ENCODE data around the gene TPSAB1. TPM values are rescaled to one million over a fixed set of nuclear protein-coding genes. Genes with fewer than 3 reads are reported as not detected.
"Not testable (repeated sequence)": the region's sequence is repeated elsewhere in the genome, so short reads cannot be mapped to it uniquely, and the experiment has no call there.

TPSAB1 gene
- polyA plus RNA-seq, 3 donors = not detected

- H3K4me1 ChIP-seq (ENCODE audit: control insufficient read depth in 1 of 2, insufficient read depth in 2 of 2, low read length in 2 of 2) = no peaks in the 10 kb centered on the region
- H4K20me1 ChIP-seq (ENCODE audit: insufficient read depth, low read length) = no peaks in the 10 kb centered on the region
- H2AFZ ChIP-seq (ENCODE audit: insufficient read depth, low read depth, low read length, poor library complexity, severe bottlenecking) = no peak overlapping the region
- peaks cover 0 to 6% (median 2%) of the 10 kb centered on the region in 3 donors for H3K27me3 Mint-ChIP-seq (ENCODE audit: low read depth in 3 of 3)
- intact Hi-C loops (cut with micrococcal nuclease) = no loop called here
- H3K27me3 ChIP-seq (ENCODE audit: control insufficient read depth in 2 of 2, insufficient read depth in 2 of 2, low read length in 2 of 2) = no peaks in the 10 kb centered on the region
- TF ChIP-seq, protein P1, sequence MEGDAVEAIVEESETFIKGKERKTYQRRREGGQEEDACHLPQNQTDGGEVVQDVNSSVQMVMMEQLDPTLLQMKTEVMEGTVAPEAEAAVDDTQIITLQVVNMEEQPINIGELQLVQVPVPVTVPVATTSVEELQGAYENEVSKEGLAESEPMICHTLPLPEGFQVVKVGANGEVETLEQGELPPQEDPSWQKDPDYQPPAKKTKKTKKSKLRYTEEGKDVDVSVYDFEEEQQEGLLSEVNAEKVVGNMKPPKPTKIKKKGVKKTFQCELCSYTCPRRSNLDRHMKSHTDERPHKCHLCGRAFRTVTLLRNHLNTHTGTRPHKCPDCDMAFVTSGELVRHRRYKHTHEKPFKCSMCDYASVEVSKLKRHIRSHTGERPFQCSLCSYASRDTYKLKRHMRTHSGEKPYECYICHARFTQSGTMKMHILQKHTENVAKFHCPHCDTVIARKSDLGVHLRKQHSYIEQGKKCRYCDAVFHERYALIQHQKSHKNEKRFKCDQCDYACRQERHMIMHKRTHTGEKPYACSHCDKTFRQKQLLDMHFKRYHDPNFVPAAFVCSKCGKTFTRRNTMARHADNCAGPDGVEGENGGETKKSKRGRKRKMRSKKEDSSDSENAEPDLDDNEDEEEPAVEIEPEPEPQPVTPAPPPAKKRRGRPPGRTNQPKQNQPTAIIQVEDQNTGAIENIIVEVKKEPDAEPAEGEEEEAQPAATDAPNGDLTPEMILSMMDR (IDR thresholded peaks at IDR 0.05) = no peak
- no peaks in the 10 kb centered on the region for H3K79me2 ChIP-seq (ENCODE audit: insufficient read depth, low read length)
- DNase-seq = no peak
- H3K4me3 ChIP-seq (replicated peaks in 1 of 3; ENCODE audit: low read depth in 2 of 3, low read length in 3 of 3) = no peak overlapping the region
- no peaks in the 10 kb centered on the region for H3K9me3 Mint-ChIP-seq
- WGBS (ENCODE audit: insufficient coverage) = 90% methylated on average over 7 of the region's 9 CpGs
- H3K36me3 Mint-ChIP-seq = no peaks in the 10 kb centered on the region
- H3K36me3 ChIP-seq (replicated peaks in 1 of 2; ENCODE audit: control insufficient read depth in 1 of 2, insufficient read depth in 2 of 2, low read length in 2 of 2) = no peaks in the 10 kb centered on the region
- H3K27ac Mint-ChIP-seq = no peak overlapping the region
- no peak overlapping the region for H3K27ac ChIP-seq (ENCODE audit: low read depth in 1 of 2, low read length in 2 of 2)
- no peaks in the 10 kb centered on the region for H3K4me1 Mint-ChIP-seq
- no peak overlapping the region for H3K4me2 ChIP-seq (replicated peaks; ENCODE audit: extremely low read depth, low read length, poor library complexity, severe bottlenecking)
- no peak overlapping the region for H3K4me3 Mint-ChIP-seq
- H3K9me3 ChIP-seq (replicated peaks in 1 of 2; ENCODE audit: control insufficient read depth in 1 of 2, insufficient read depth in 1 of 2, low read length in 2 of 2) = no peaks in the 10 kb centered on the region
- H3K9ac ChIP-seq (ENCODE audit: insufficient read depth, low read length, poor library complexity, severe bottlenecking) = no peak overlapping the region
These were observed 2.5 kb upstream of the TPSAB1 start for GRCh38 chr16:1237990-1238389.

DNA sequence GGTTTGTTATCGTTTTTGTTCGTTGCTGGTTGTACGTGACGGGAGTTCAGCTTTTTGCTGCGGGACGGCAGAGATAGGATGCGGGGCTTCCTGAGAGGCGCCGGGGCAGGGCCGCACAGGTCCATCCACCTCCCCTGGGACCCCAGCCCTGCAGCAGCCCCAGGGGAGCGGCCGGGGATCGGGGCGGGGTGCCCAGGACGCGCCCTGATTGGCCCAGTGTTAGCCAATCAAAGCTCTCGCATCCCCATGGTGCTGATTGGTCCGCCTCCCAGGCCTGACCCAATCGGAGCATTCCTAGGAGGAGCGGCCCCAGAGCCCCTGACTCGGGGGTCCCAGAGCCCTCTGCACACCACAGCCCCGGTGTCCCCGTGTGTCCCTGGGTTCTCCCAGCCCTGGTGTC is 1.6 kb upstream of the TPSAB1 start:
- H3K9me3 ChIP-seq (replicated peaks in 1 of 2; ENCODE audit: control insufficient read depth in 1 of 2, insufficient read depth in 1 of 2, low read length in 2 of 2); H3K36me3 Mint-ChIP-seq; H3K4me3 Mint-ChIP-seq; intact Hi-C loops (cut with micrococcal nuclease); H3K4me1 Mint-ChIP-seq; H3K9ac ChIP-seq (ENCODE audit: insufficient read depth, low read length, poor library complexity, severe bottlenecking); H4K20me1 ChIP-seq (ENCODE audit: insufficient read depth, low read length); H3K27me3 Mint-ChIP-seq (ENCODE audit: low read depth in 3 of 3); DNase-seq; H3K27me3 ChIP-seq (ENCODE audit: control insufficient read depth in 2 of 2, insufficient read depth in 2 of 2, low read length in 2 of 2); H3K27ac Mint-ChIP-seq; H3K4me3 ChIP-seq (replicated peaks in 1 of 3; ENCODE audit: low read depth in 2 of 3, low read length in 3 of 3); H3K27ac ChIP-seq (ENCODE audit: low read depth in 1 of 2, low read length in 2 of 2); H3K36me3 ChIP-seq (replicated peaks in 1 of 2; ENCODE audit: control insufficient read depth in 1 of 2, insufficient read depth in 2 of 2, low read length in 2 of 2); H2AFZ ChIP-seq (ENCODE audit: insufficient read depth, low read depth, low read length, poor library complexity, severe bottlenecking); H3K4me2 ChIP-seq (replicated peaks; ENCODE audit: extremely low read depth, low read length, poor library complexity, severe bottlenecking); H3K79me2 ChIP-seq (ENCODE audit: insufficient read depth, low read length); H3K4me1 ChIP-seq (ENCODE audit: control insufficient read depth in 1 of 2, insufficient read depth in 2 of 2, low read length in 2 of 2); H3K9me3 Mint-ChIP-seq: not testable (repeated sequence)
- 74% methylated on average over 10 of the region's 23 CpGs for WGBS (ENCODE audit: insufficient coverage)

GRCh38 chr16:1239575-1239974 is 930 bp upstream of the TPSAB1 start:
- DNase-seq, H3K4me1 Mint-ChIP-seq: not testable (repeated sequence)
- WGBS (ENCODE audit: insufficient coverage) = 85% methylated on average over 5 of the region's 9 CpGs

DNA sequence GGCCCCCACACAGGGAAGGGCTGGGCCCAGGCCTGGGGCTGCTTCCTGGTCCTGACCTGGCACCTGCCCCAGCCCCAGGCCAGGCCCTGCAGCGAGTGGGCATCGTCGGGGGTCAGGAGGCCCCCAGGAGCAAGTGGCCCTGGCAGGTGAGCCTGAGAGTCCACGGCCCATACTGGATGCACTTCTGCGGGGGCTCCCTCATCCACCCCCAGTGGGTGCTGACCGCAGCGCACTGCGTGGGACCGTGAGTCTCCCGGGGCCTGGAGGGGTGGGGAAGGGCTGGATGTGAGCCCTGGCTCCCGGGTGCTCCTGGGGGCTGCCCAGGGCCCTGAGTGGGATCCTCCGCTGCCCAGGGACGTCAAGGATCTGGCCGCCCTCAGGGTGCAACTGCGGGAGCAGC is 576 bp downstream of the TPSAB1 start:
- H3K4me2 ChIP-seq (replicated peaks; ENCODE audit: extremely low read depth, low read length, poor library complexity, severe bottlenecking); H2AFZ ChIP-seq (ENCODE audit: insufficient read depth, low read depth, low read length, poor library complexity, severe bottlenecking); DNase-seq; H3K27me3 ChIP-seq (ENCODE audit: control insufficient read depth in 2 of 2, insufficient read depth in 2 of 2, low read length in 2 of 2); H3K27ac Mint-ChIP-seq; H3K27ac ChIP-seq (ENCODE audit: low read depth in 1 of 2, low read length in 2 of 2); H3K27me3 Mint-ChIP-seq (ENCODE audit: low read depth in 3 of 3); H3K36me3 ChIP-seq (replicated peaks in 1 of 2; ENCODE audit: control insufficient read depth in 1 of 2, insufficient read depth in 2 of 2, low read length in 2 of 2); H3K4me3 Mint-ChIP-seq; H4K20me1 ChIP-seq (ENCODE audit: insufficient read depth, low read length); H3K9me3 Mint-ChIP-seq; H3K4me3 ChIP-seq (replicated peaks in 1 of 3; ENCODE audit: low read depth in 2 of 3, low read length in 3 of 3); H3K36me3 Mint-ChIP-seq; intact Hi-C loops (cut with micrococcal nuclease); H3K9me3 ChIP-seq (replicated peaks in 1 of 2; ENCODE audit: control insufficient read depth in 1 of 2, insufficient read depth in 1 of 2, low read length in 2 of 2); H3K9ac ChIP-seq (ENCODE audit: insufficient read depth, low read length, poor library complexity, severe bottlenecking); H3K79me2 ChIP-seq (ENCODE audit: insufficient read depth, low read length): not testable (repeated sequence)
- no CpG with 5 or more reads among the region's 15 CpGs for WGBS (ENCODE audit: insufficient coverage)
- peaks cover 12% of the 10 kb centered on the region for H3K4me1 Mint-ChIP-seq
- peaks cover 12 to 16% of the 10 kb centered on the region in 2 donors for H3K4me1 ChIP-seq (ENCODE audit: control insufficient read depth in 1 of 2, insufficient read depth in 2 of 2, low read length in 2 of 2)

More at GRCh38 chr16:1239575-1239974, 930 bp upstream of the TPSAB1 start:
- H2AFZ ChIP-seq (ENCODE audit: insufficient read depth, low read depth, low read length, poor library complexity, severe bottlenecking); H3K4me3 ChIP-seq (replicated peaks in 1 of 3; ENCODE audit: low read depth in 2 of 3, low read length in 3 of 3); H3K27ac Mint-ChIP-seq; H3K9ac ChIP-seq (ENCODE audit: insufficient read depth, low read length, poor library complexity, severe bottlenecking); H3K36me3 Mint-ChIP-seq; H3K27me3 Mint-ChIP-seq (ENCODE audit: low read depth in 3 of 3); H3K27ac ChIP-seq (ENCODE audit: low read depth in 1 of 2, low read length in 2 of 2); intact Hi-C loops (cut with micrococcal nuclease); H4K20me1 ChIP-seq (ENCODE audit: insufficient read depth, low read length); H3K9me3 ChIP-seq (replicated peaks in 1 of 2; ENCODE audit: control insufficient read depth in 1 of 2, insufficient read depth in 1 of 2, low read length in 2 of 2); H3K4me2 ChIP-seq (replicated peaks; ENCODE audit: extremely low read depth, low read length, poor library complexity, severe bottlenecking); H3K36me3 ChIP-seq (replicated peaks in 1 of 2; ENCODE audit: control insufficient read depth in 1 of 2, insufficient read depth in 2 of 2, low read length in 2 of 2); H3K9me3 Mint-ChIP-seq; H3K4me3 Mint-ChIP-seq; H3K4me1 ChIP-seq (ENCODE audit: control insufficient read depth in 1 of 2, insufficient read depth in 2 of 2, low read length in 2 of 2); H3K79me2 ChIP-seq (ENCODE audit: insufficient read depth, low read length); H3K27me3 ChIP-seq (ENCODE audit: control insufficient read depth in 2 of 2, insufficient read depth in 2 of 2, low read length in 2 of 2): not testable (repeated sequence)
